HL-60 (cell line): ENCODE data around the gene CRTC3.

Source experiments
- CTCF ChIP-seq: IDR thresholded peaks from one replicate; pipeline ENCODE4 v1.5.1; 2011; ENCODE audit warnings: low read length, control low read depth, inconsistent platforms; ENCODE audit not compliant: insufficient read depth
- POLR2AphosphoS5 ChIP-seq: IDR thresholded peaks from 2 replicates; pipeline ENCODE4 v1.6.1; 2012; ENCODE audit warnings: low read depth

- TF ChIP-seq CTCF = no peak
- TF ChIP-seq POLR2AphosphoS5 = no peak
These were observed 27.8 kb upstream of the CRTC3 start for GRCh38 chr15:90501898-90502297.
